ENCODE data around the gene COL17A1.
A peak's percentile ranks its signal among the peaks of the same experiment; 100 is the strongest.

The COL17A1 gene

DNA sequence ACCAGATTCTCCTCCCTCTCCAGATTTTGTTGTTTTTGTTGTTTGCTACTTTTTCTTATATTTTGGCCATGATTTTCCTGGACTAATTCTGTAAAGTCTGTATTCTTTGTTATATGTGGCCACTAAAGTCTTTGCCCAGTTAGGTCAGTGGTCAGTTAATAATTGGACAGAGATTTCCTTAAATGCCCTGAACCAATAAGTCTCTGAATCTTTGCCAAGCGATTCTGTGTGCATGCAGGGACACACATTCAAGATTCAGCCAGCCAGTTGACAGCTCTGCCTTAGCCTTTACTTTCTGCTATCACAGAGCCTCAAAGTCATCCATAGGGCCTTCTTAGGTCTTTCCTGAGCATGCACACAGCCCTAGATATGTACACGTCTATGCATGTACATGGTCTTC is 11.0 kb upstream of the COL17A1 start:
- DNase-seq = no peak

DNA sequence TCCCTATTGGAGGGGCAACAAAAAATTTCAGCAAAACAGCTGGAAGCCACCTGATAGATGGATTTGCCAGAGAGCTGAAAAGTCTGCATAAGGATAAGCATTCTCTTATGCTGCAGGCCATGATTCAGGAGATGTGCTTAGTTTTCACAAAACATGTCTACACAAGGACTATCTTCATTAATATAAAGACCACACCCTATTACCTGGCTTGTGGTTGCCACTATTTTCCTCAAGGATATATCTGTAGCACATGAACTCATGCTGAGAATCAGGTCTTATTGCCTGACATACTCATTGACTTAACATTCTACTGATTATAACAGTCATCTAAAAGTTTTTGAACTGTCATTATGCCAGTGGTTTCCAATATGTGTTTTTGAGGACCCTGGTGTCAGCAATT is 7.1 kb upstream of the COL17A1 start:
- DNase-seq = no peak

DNA sequence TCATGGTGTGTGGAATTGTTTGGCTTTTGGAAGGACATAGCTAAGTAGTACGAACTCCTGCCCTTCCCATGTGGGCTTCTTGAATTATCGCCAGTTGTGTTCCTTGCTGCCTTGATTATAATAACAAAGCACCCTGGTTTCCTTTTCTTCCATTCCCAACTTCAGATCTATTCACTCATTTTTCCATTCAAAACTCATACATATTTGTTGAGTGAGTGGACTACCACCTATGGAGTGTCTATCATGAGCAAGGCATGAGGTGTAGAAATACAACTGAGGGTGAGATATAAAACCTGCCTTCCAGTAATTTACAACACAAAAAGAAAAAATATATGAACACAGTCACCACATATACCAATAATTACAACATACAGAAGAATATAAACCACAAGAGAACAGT is 4.9 kb upstream of the COL17A1 start:
- no peak for DNase-seq

DNA sequence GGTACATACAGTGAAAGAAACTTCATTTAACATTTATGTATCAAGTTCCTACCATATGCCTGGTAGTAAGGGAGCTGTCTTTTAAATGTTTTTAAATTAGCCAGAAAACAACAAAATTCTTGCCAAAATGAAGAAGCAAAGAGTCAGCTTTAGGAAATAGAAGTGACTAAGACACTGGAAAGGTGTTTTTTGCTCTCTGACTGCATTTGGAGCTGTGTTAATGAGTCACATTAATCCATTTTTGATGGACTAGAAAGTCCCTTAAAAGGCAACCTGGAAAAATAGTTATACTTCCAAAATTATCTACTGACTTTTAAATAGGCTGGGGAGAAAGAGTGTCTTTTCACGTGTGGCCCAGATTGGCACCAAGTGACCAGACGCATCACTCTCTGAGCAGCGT is 3.9 kb upstream of the COL17A1 start:
- no peak for DNase-seq

DNA sequence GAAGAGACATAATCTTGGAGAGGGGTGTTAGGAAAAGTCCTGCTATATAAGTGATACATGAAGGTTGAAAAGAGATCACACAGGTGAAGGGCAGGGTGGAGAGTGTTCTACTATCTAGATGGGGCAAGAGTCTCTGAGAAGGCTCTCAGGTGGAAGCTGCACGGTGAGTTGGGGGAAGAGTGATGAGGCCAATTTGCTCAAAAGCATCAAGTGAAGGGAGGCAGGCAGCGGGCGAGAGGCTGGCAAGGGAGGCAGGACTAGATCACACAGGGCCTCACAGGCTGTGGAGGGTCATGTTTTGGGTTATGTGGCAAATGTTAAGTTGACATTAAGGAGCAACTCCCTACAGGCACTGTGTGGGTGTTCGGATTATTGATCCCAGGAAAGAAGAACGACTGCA is 2.6 kb upstream of the COL17A1 start:
- DNase-seq = no peak

DNA sequence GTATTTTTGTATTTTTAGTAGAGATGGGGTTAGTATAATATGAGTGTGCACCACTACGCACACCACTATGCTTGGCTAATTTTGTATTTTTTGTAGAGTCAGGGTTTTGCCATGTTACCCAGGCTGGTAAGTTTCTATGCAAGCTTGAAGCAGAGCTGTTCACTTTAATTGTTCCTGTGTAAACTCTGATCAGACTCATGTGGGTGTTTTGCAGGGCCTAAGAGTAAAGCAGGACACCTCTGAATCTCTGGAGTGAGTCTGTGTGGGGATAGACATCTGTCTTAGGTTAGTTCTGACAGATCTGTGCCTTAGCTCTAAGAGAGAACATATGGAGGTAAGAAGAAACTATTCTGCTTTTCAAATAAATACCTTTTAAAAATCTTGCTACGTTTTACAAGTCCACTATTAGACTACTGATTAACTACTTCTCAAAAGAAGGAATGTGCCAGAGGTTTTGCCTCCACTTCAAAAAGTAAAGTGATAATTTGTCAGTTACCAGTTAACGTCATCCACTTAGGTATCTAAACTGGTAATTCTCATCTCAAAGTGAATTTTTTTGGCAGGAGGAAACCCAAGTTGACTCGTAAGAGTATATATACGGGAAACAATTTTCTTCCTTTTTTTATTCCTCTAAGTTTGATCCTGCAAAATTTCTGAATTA is 1.1 kb downstream of the COL17A1 start:
- no peak for DNase-seq

DNA sequence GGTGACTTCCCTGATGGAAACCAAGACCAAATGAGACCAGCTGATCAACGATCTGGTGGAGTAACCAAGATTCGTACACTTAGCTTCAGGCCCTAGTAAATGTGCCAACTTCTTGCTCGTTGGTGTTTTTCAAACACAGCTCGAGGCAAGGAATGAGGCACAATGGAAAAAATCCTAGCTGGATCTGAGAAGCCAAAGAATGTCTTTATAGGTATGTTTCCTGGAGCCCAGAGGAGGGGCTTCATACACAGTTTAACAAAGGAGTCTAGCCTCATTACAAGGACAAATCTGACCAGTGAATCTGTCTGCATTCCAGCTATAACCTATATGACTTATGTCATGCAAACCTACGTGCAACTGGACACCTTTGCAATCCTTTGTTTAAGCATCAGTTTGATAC is 3.7 kb downstream of the COL17A1 start:
- no peak for DNase-seq

DNA sequence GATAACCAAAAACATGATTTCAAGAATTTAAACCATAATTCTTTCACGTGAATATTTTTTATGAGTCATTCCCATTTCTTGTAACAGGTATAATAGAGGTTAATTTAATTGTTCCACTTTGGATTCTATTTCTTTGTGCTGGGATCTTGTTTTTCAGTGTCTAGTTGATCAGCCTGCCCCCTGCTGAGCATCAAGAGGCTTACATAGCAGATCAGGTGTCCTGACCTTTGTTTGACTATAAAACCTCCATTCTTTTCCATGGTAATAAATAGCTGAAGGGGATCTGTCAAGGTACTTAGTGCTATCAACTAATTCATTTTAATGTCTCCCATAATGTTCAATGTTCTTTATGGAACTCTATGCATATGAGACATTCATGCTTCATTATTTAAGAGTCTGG is 4.9 kb downstream of the COL17A1 start:
- DNase-seq = no peak

DNA sequence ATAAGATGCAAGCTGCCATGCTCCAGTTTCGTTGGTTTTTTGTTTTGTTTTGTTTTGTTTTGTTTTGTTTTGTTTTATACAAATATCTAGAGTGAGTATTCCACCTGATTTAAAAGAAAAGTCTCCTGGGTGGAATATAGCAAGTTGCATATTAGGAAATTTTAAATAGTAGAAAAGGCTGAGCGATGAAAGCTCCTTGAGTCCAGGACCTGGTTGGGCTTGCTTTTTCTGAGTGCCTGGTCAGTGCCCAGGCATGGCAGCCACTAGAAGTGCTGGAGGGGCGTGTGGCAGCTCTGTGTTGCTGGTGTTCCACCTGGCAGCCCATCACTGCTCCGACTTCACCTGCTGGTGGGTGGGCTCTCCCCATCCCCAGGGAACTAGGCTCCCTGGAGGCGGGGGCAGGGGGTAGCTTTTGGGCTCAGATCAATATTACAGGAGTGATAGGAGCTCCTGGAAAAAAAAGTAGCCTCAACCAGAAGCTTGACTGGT is 8.0 kb downstream of the COL17A1 start:
- DNase-seq = no peak

DNA sequence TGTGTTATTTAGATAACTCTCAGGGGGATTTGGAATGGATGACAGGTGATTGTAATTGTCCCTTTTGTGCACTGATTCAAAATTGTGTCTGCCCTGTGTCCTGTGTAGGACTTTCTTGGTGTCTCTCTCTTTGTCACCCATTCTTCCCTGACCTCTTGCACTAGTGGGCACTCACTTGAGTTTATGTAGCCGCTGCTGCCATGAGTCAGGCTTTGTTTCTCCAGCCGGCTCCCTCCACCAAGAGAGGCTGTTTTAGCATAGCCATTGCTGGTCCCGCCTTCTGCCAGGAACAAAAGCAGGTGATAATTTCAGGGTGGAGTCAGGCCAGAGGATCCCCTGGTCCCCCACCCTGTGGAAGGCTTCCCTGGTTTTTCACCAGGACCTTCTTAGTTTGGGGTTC is 8.4 kb downstream of the COL17A1 start:
- DNase-seq = no peak

DNA sequence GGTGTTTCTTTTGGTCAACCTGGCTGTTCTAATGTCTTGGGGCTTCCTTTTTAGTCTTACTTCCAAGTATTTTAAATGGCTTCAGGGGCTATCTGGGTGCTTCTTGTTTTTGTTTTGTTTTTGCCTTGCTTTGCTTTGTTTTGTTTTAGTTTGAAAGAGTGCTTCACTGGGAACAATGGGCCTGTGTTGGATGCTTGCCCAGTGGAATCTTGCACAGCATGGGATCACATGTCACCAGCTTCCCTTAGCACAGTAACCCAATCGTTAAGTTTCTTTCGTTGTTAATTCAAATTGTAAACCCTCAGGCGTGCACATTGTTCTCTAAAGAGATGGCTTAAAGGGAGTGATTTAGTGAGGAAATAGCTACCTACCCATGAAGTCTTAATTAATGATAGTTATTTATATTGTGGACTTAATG is 8.9 kb downstream of the COL17A1 start:
- no peak for DNase-seq

DNA sequence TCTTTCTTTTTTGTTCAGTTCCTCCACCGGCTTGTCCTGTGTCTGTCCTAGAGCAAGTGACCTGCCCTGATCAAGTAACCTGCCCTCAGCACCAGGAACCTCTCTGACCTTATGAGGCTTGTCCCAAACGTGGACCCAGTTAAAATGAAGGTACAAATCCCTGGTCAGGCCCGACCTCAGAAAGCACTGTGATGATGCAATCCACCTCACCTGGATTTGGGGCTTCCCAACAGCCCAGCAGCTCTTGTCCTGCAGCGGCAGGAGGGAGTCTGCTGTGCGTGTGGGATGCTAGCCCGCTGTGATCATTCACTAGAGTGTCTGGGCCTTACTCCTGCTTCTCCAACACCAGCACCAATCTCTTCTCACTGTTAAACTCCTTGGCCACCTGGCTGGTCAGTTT is 11.2 kb downstream of the COL17A1 start:
- DNase-seq = no peak

DNA sequence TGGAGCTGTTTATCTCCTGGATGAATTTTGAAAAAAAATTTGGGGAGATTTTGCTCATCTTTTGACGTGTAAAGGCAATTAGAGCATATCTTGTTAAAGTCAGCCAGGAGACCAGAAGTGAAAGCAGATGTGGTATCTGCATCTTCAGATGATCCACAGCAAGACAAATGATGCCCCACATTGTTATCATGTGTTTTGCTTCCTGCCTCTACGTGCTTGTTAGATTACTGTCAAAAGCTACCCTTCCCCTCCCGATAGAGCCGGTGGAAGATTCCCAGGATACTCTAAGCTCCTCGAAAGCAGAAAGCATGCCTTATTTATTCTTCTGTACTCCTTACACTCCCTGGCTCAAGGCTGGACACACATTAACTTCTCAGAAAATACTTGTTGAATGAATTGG is 12.9 kb downstream of the COL17A1 start:
- no peak for DNase-seq

DNA sequence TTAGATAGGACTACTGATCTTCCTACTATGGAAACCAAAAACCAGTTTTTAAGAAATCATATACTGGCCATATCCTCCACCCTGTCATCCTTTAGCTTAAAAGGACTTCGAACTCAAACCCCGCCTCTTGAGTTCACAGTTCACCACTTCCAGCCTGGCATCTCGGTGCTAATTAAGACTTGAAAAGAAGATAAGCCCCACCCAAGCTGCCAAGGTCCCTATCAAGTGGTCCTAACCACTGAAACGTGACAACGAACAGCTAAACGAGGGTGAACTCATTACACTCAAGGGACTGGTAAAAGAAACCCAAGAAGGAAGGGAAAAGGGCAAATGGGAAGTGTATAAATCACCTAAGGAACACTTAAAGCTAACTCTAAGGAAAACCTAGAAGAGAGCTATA is 16.1 kb downstream of the COL17A1 start:
- DNase-seq = no peak

DNA sequence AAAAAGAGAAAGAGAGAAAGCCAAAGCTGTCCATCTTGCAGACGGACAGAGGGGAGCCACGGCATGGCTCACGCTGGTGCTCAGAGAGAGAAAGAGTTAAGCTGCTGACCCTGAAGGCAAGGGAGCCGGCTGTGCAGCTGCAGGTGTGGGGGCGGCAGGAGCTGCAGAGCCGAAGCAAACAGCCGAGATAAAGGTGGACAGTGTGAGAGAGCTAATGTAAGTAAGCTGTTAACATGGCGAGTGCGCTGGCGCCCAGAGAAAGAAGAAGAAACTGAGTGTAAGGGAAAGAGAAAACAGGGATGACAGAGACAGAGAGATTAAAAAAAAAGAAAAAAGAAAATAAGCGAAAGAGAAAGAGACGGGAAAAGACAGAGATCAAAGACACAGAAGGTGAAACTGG is 18.2 kb downstream of the COL17A1 start:
- DNase-seq = no peak

DNA sequence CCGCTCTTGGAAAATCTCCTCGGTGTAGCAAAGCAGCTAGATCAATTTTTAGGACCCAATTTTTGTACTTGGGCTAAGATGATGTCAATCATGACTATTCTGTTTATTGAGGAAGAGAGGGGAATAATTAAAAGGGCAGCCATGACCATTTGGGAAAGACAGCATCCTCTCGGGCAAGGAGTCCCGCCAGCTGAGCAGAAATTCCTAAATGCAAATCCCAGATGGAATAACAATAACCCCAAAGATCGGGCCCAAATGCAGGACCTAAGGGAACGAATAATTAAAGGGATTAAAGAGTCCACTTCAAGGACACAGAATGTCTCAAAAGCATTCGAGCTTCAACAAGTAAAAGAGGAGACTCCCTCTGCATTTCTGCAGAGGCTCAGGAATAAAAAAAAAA is 18.7 kb downstream of the COL17A1 start:
- no peak for DNase-seq

DNA sequence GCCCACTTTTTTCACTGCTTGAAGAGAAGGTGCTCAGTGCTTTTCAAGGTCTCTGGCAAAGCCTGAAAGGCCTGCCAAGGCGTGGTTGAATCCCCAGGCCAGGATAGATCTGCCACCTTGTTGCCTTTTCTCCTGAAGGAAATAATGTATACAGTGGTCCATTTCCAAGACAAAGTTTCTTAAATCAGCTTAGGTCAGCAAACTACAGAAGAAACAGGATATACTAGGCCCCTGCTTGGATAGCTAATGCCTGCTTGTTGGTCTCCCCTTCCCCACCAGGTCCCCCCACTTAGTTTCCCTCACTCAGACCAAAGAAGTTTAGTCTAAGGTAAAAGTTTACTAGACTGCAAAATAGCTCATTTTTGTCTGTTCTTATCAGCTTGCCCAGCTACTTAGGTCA is 19.9 kb downstream of the COL17A1 start:
- DNase-seq = no peak

DNA sequence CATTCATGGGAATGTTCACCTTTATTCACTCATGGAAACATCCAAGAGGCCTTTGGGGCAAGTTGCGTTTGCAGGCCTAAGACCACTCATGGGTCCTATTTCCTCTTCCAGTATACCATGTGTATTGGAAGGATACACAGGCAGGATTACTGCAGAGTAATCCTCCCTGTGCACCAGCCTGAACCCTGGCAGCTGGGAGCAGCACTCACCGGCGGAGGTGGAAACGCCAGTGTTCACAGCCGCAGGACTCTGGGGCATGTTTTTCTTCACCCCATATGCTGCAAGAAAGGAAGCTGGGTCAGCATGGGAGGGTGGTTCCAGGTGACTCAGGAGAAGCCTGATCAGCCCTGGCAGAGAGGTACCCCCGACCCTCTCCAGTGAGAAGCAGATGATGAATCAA is 24.5 kb downstream of the COL17A1 start:
- no peak for DNase-seq

DNA sequence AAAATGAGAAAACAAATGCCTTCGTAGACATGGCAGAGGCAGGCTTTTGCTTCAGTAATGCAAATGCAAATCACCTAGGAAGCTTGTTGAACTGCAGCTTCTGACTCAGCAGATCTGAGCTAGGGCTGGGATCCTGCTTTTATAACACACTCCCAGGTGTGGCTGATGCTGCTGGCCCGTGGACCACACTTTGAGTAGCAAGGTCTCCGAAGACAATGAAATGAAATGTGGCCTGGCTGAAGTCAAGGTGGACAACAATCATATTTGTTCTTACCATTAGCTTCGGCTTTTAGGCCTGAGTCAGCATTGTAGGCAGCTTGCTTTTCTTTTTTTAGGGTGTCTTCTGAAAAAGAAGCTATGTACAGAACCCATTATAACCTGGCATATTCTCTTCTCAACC is 26.3 kb downstream of the COL17A1 start:
- no peak for DNase-seq

DNA sequence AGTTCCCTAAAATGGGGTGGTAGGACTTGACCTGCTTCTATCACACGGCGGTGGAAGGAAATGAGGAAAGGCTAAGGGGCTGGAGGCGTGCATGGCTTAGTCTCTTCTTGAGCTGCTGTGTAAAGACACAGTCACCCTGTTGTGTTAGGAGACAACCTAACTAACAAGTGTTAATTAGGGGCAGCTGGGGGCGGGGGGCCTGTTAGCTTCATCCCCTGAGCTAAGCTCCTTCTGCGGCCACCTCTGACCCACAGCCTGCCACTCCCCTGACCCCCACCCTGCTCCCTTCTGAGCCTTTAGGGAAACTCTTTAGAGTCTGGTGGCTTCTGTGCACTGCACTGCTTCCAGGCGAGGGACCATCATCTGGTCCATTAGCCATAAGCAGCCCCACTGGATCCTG is 28.0 kb downstream of the COL17A1 start:
- DNase-seq = no peak

DNA sequence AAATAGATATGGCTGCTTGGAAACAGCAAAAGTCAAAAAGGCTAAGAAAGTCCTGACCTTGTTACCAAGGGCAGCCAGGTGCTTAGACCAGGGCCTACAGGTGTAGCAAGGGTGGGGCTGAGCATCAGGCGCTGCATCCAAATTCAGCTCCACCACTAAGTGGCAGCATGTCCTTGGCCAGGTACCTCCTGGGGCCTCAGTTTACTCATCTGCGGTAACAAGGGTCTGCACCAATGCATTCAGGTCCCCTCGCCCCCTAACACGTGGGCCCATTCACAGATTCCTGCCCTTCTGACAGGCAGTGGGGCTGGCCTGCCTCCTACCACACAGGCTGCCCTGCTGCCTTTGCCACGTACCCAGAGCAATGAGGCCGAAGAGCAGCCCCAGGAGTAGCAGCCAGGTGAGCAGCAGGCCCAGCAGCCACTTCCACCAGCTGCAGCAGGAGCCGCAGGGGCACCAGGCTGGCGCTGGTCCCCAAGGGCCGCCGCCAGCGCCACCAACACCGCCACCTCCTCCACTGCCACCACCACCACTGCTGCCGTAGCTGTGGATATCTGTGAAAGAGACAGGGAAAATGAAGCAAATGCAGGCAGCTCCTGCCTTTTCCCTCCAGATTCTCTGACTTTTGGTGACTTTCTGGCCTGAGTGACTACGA is 28.9 kb downstream of the COL17A1 start:
- peak; percentile 60 for DNase-seq

DNA sequence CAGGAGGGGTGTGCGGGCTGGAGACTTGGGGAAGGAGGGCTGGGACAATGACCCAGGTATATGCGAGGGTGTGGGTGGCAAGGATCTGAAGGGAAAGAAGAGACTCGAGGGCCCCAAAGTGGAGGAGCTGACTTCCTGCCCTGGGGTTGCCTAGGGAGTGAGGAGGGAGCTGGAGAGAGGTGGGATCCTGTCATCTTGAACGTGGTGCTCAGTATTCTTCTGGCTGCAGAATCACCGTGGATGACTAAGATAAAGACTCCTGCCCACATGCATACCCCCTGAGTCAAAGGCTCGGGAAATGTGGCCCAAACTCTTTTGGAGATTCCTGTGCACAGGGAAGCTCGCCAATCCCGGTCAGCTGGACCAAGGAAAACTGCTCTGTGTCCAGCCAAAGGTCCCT is 31.2 kb downstream of the COL17A1 start:
- peak; percentile 52 for DNase-seq

DNA sequence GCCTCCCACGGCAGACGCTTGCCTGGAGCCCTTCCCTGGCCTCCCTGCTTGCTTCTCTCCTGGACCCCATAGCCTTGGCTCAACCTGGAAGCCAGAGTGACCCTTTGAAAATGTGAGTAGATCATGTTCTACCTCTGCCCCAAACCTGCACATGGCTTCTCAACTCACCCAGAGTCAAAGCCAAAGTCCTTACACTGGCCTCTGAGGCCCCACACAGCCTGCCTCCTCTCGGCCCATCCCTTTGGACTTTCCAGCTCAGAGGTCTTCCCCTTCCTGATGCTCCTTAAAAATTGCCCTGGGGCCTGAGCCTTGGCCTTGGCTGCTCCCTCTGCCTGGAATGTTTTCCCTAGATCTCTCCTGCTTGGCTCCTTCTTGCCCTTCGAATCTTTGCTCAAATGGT is 32.5 kb downstream of the COL17A1 start:
- DNase-seq = no peak

DNA sequence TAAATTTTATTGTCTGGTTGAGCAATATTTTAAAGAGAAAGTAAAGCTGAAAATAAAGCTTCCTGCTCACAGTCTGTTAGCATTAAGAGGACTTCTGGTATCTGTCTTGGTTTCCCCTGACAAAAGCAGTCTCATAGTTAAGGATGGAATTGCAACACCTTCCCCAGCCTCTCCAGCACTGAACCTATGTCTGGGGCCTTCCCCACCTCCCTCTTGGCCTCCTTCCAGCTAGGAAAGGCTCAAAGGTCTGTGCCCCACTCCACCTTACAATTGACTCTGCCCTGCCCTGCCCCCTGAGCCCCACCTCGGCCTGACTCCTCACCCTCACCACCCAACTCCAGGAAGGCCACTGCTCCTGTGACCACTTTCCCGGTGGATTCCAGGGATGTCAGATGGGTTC is 33.2 kb downstream of the COL17A1 start:
- no peak for DNase-seq

Data from activated effector memory CD4-positive, alpha-beta T cell treated with anti-CD3 and anti-CD28 coated beads, Interleukin-2, amount 50 U/mL, for 16 hours (primary cell).